GM12892 (cell line): ENCODE measurements around the gene GPR31.

Experiments
- POLR2A ChIP-seq: IDR thresholded peaks from 2 replicates; pipeline ENCODE4 v1.6.1; 2011; ENCODE audit warnings: low read depth, low read length, control low read depth
- POLR2AphosphoS5 ChIP-seq: IDR thresholded peaks from 2 replicates; pipeline ENCODE4 v1.6.1; 2011; ENCODE audit warnings: low read depth, low read length, control low read depth

GRCh38 chr6:167116838-167117228 is 40.9 kb downstream of the GPR31 start:
- no peak for TF ChIP-seq POLR2AphosphoS5
- no peak for TF ChIP-seq POLR2A
